HG03039 (cell line): ENCODE measurements around the gene ZSCAN5C.
"Not testable (repeated sequence)": the region's sequence is repeated elsewhere in the genome, so short reads cannot be mapped to it uniquely, and the experiment has no call there.

Source experiments
- ATAC-seq: cut with Tn5 transposase; IDR thresholded peaks from one replicate; pipeline ENCODE4 v1.9.1; 2021; ENCODE audit warnings: mild to moderate bottlenecking, moderate library complexity; ENCODE audit not compliant: unreplicated experiment

The ZSCAN5C gene, protein sequence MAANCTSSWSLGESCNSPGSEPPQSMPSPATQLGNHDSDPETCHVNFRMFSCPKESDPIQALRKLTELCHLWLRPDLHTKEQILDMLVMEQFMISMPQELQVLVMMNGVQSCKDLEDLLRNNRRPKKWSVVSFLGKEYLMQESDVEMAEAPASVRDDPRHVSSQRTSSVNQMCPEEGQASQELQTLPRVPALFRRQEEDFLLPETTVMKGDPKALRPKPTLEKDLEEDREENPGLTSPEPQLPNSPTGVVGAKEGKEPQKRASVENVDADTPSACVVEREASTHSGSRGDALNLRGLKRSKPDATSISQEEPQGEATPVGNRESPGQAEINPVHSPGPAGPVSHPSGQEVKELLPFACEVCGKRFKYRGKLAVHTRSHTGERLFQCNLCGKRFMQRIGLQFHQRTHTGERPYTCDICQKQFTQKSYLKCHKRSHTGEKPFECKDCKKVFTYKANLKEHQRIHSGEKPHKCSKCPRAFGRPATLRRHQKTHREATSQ

DNA sequence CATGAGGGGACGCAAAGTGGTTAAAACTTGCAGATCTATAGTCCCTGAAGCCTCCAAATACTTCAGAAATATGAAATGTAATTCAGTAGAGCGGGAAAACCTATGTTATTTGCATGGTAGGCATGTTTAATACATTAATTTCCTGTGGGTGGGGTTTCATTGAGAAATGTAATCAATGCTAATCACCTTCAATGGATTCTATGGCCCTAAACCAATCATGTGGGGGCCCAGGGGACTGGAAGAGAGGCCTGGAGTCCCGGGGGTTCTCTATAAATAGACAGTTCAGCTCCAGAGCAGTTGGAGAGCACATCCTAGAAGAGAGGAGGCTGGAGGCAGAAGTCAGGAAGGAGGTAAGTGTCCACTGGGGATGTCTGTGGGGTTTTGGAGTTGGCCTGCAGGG, at the start of gene ZSCAN5C:
Gene ZSCAN5C (plus strand): TSS at position 301 of the 400 bp plus-strand sequence. CDS start 3,641 bp downstream, outside the sequence.
- no peak for ATAC-seq

DNA sequence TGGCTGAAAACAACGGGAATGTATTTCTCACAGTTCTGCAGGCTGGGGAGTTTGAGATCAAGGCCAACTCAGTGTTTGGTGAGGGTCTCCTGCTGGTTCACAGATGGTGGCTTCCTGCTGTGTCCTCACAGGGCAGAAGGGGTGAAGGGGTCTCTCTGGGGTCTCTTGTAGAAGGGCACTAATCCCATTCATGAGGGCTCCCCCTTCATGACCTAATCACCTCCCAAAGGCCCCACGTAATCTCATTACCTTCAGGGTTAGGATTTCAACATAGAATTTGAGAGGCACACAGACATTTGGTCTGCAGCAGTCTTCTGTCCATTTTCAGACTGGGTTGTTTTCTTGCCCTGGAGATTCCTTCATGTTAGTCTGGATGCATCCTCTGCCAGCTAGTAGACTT, 49.4 kb upstream of the ZSCAN5C start:
- ATAC-seq: no peak

DNA sequence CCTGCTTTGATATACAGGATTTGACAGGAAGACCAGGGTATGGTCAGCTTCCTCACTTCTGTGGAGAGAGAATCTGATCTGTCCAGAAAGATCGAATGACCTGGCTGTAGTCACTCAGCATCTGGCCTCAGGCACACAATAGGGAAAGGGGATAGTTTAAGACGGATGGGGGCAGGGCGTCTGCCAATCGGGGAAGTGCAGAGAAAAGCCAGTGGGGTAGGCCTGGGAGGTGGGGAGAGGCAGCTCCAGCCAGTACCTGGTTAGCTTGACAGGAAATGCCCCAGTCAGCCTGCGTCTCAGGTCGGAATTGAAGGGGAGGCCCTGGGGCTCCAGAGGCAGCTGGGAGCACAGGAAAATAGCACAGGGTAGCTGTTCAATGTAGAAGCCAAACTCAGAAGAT, 48.6 kb upstream of the ZSCAN5C start:
- ATAC-seq: no peak

DNA sequence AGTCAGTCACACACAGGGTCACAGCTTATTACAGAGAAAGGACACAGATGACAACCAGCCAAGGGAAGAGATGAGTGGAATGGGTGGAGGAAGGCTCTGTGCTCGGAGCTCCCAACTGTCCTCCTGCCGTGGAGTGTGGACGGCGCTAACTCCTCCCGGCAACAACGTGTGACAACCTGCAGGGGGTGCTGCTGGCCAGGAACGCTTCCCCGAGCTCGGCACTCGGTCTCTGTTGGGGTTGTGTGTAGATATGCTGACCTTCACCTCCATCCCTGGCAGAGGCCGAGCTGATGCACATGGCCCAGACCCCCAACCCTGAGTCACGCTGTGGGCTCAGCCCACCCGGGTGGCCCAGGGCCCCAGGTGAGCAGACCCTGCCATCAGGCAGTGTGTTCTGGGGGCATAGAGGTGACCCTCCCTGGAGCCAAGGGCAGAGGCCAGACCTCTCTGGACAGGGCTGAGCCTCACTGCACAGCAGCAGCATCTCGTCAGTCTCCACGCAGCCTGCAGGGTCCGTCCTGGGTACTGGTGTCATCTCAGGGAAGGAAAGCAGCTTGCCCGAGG, 46.9 kb upstream of the ZSCAN5C start:
- ATAC-seq: no peak

DNA sequence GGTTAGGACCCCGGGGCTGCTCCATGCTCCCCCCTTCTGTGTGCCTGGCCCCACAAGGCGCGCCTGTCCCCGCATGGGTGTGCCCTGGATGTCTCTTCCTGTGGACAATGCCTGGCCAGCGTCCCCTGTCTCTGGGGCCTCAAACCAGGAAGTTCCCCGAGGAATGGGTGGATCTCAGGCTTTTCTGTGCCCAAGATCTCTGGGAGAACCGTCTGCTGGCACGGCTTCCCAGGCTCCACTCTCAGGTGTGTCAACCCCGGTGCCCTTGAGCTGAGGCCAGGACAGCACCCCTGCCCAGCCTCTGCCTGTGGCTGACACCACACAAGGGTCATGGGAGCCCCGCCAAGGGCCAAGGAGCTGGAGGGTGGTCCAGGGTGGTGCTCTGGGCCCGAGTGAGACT, 45.3 kb upstream of the ZSCAN5C start:
- no peak for ATAC-seq

DNA sequence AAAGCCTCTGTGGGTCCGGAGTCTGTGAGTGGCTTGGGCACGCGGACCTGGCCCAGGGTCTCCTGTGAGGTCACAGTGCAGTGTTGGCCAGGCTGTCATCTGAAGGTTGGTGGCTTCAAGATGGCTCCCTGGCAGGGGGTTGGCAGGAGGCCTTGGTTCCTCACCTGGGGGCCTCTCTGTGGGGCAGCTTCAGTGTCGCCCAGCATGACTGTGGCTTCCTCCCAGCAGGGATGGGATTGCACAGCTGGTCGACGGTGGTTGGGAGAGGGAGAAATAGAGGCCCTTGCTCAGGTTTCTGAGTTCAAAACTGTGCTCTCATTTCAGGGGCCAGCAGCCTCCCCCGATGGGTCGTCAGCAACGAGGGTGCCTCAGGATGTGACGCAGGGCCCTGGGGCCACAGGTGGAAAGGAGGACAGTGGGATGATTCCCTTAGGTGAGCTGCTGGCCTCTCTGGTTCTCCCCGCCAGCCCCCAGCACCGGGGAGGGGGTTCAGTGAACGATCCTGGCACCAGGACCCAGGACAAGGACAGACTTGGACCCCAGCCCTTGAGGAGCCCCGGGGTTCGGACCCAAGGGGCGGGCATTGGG, 43.8 kb upstream of the ZSCAN5C start:
- ATAC-seq: no peak

DNA sequence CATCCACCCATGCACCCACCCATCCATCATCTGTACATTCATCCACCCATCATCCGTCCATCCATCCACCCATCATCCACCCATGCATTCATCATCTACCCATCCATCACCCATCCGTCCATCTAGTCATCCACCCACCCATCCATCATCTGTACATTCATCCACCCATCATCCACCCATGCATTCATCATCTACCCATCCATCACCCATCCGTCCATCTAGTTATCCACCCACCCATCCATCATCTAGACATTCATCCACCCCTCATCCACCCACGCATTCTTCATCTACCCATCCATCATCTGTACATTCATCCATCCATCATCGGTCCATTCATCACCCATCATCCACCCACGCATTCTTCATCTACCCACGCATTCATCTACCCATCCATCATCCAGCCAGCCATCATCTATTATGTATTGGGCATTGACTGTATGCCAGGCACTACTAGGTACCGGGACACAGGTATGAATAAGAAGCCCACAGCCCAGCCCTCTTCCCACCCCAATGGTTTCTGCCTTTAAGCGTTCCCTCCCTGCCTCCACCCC, 43.0 kb upstream of the ZSCAN5C start:
- no peak for ATAC-seq

DNA sequence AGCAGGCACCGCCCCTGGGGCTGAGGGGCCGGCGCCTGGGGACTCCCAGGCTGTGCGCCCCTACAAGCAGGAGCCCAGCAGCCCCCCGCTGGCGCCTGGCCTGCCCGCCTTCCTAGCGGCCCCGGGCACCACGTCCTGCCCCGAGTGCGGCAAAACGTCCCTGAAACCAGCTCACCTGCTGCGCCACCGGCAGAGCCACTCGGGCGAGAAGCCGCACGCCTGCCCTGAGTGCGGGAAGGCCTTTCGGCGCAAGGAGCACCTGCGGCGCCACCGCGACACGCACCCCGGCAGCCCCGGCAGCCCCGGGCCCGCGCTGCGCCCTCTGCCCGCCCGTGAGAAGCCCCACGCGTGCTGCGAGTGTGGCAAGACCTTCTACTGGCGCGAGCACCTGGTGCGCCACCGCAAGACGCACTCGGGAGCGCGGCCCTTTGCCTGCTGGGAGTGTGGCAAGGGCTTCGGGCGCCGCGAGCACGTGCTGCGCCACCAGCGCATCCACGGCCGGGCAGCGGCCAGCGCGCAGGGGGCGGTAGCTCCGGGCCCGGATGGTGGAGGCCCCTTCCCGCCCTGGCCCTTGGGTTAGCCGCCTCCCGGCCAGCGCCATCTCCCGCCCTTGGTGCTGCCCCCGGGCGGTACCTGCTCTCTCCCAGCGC, 42.3 kb upstream of the ZSCAN5C start:
- no peak for ATAC-seq

DNA sequence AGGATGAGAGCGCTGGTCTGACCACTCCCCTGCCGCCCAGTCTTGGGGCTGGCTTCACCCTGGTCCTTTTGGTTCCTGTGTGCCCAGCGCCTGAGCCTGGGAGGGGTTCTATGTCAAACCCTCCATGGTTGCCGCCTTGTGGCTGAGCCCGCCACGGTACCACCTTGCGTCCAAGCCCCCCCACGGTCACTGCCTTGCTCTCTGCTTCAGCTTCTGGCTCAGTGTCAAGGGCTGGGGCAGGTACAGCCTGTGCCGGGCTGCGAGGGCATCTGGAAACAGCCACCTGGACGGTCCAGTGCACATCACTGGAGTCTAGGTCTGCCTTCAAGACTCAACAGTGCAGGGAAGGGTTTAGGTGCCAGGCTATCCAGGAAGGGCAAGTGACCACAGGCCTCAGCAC, 40.5 kb upstream of the ZSCAN5C start:
- ATAC-seq: no peak

DNA sequence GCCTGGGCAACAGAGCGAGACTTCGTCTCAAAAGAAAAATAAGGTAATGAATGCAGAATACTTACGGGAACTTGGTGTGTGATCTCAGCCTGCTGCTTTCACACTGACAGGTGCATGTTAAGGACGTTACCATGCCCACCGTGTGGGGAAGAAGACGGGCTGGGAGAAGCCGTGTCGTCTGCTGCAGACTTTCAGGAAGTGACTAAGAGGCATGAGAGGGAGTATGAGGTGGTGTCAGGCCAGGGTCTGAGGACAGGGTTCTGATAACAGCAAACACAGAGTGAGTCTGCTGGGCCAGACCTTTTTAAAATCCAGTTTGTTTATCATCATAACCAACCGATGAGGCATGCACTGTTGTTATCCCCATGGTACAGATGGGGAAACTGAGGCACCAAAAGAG, 39.8 kb upstream of the ZSCAN5C start:
- ATAC-seq: no peak

DNA sequence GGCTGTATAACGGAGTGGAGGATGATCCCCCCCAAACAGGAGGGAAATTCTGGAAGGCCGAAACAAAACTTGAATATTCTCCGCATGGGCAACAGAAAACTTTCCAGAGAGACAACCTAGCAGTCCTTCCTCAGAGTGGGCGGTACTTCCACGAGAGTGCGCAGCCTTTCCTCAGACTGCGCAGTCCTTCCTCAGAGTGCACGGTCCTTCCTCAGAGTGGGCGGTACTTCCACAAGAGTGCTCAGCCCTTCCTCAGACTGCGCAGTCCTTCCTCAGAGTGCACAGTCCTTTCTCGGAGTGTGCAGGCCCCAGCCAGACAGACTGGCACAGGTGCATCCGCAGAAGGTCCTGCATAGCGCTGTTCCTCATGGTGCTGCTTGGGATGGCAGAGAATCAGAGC, 39.0 kb upstream of the ZSCAN5C start:
- no peak for ATAC-seq

DNA sequence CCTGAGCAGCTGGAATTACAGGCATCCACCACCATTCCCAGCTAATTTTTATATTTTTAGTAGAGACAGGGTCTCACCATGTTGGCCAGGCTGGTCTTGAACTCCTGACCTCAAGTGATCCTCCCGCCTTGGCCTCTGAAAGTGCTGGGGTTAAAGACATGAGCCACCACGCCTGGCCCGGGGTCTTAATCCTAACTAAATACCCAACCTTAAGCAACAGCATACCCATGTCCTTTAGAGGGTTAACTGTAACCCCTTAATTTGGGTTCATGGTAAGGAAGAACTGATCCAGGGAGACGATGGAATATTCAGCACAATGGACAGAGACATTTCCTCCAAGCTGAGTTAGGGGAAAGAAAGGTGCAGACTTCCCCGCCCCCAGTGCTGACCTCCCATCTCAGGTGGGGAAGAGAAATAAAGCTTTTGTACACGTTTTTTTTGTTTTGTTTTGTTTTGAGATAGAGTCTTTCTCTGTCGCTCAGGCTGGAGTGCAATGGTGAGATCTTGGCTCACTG, 35.0 kb upstream of the ZSCAN5C start:
- no peak for ATAC-seq

DNA sequence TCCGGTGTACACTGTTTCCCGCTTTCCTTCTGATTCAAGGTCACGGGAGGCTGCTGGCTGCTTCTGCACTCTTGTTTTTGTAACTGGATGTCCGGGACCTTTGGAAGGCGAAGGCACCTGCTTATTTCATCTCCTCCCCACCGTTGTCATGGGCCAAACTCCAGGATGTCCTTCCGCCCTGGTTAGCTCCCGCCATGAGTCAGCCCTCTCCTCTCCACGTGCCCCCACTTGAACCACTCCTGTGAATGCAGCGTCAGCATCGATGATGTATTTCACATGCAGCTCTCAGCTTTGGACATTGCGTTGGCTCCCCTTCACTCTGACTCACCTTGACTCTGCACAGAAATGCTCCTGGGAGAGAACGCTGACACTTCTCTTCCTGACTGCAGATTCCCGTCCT, 31.8 kb upstream of the ZSCAN5C start:
- ATAC-seq: no peak

DNA sequence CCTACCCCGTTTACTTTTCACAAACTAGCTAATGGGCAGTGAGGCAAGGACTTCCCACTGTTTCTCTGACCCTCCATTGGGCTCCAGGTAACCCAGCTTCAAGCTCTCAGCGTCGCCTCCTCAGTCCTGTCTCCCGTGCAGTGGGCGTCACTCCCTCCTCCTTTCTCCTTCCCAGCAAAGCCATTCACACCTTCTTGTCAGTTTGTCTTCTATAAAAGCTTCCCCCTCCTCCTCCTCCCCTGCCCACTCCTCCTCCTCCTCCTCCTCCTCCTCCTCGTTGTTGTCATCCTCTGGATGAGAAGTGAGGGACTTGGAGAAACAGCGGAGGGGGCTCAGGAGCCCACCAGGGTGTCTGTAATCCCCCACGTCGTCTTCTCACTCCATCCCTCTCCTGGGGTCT, 28.0 kb upstream of the ZSCAN5C start:
- ATAC-seq: no peak

DNA sequence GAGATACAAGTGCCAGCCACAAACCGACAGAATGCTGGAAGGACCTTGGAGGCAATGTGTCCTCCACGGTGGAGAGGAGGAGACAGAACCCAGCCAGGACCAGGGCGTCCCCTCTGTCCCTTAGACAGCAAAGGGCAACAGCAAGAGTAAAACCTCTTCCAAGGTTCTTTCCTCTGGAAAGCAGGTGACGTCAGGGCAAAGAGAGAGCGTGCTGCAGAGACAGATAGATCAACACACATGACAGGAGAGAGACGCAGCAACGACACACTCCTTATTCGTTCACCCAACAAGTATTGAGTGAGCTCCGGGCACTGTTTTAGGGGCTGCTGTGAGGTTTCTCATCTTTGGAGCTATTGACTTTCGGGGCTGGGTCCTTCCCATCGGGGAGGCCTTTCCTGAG, 27.5 kb upstream of the ZSCAN5C start:
- no peak for ATAC-seq

DNA sequence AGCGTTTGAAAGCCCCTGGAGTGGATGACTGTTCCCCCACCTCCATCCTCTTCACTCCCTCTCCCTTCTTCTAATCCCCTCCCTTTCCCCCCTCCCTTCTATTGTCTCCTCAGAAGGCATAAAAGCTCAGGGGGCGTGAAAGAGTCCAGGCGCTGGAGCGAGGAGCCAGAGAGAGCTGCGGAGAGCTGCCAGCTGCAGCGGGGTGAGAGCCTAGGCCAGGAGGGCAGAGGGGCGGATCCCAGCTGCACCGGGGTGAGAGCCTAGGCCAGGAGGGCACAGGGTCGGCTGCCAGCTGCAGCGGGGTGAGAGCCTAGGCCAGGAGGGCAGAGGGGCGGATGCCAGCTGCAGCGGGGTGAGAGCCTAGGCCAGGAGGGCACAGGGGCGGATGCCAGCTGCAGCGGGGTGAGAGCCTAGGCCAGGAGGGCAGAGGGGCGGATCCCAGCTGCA, 26.2 kb upstream of the ZSCAN5C start, which contains the start of gene GALP:
Gene GALP (plus strand): TSS at position 148 of the 447 bp plus-strand sequence. CDS start 1,101 bp downstream, outside the sequence.
- ATAC-seq: not testable (repeated sequence)

DNA sequence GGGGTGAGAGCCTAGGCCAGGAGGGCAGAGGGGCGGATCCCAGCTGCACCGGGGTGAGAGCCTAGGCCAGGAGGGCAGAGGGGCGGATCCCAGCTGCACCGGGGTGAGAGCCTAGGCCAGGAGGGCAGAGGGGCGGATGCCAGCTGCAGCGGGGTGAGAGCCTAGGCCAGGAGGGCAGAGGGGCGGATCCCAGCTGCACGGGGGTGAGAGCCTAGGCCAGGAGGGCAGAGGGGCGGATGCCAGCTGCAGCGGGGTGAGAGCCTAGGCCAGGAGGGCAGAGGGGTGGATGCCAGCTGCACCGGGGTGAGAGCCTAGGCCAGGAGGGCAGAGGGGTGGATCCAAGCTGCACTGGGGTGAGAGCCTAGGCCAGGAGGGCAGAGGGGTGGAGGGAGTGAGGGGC, 25.8 kb upstream of the ZSCAN5C start:
- ATAC-seq: not testable (repeated sequence)

DNA sequence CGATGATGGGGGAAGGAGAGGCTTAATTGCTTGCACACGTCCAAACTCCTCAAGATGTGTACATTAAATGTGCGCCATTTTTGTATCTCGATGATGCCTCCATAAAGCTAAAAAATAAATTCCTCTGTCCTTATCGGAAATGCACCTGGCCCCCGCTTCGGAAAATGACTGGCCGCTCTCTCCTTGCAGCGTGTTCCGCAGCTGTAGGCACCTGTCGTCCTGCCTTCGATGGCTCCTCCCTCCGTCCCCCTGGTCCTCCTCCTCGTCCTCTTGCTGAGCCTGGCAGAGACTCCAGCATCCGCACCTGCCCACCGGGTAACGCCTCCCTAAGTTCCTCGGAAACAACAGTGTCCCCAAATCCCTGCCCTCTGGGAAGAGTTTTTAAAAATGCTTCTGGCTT, 25.2 kb upstream of the ZSCAN5C start:
- ATAC-seq: no peak

DNA sequence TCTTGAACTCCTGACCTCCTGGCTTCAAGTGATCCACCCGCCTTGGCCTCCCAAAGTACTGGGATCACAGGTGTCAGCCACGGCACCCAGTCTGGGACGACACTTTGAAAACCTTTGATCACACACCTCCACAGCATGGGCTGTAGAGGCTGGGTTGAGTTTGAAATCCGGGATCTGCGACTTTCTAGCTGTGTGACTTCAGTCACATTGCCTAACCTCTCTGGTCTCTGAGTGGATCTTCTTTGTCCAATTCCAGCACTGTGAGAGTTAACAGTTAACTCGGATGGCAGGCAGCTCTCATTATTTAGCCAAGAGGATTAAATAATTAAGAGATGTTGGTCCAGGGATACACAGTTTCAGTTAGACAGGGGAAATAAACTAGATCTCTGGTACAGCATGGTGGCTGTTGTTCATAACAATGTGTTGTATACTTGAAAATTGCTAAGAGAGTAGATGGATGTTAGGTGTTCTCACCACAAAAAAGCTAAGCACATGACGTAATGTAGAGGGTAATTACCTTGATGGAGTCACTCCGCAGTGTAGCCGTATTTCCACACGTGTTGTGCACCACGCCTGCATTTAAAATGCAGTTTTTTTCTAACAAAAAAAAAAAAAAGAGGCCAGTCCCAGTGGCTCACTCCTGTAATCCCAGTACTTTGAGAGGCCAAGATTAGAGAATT, 24.4 kb upstream of the ZSCAN5C start:
- ATAC-seq: no peak

DNA sequence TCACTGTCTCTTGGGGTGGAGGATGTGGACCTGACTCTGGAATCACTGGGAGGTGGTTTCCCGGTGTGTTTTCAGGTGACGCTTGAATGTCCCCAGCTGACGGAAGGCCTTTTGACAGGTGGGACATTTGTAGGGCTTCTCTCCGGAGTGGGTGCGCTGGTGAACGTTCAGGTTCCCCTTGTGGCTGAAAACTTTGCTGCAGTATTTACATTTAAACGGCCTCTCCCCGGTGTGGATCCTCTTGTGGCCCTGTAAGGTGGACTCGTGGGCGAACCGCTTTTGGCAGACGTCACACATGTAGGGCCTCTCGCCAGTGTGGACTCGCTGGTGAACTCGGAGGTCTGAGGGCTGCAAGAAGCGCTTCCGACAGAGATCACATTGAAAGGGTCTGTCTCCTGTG, 12.3 kb upstream of the ZSCAN5C start:
- no peak for ATAC-seq
